ENCODE data around the gene ARPC1A. TPM values are rescaled to one million over a fixed set of nuclear protein-coding genes. Genes with fewer than 3 reads are reported as not detected.

Gene ARPC1A
- total RNA-seq, 4 donors from 2014 or later: 120 to 183 (median 147) TPM

GRCh38 chr7:99380032-99380822 is 54.5 kb downstream of the ARPC1A start:
- Histone ChIP-seq H3K4me3 (replicated peaks in 1 of 3) (no peak overlapping the region), H3K36me3 (peaks cover 3 to 5% of the 10 kb centered on the region in 2 donors), H3K4me1 (peaks cover 3 to 35% of the 10 kb centered on the region in 2 donors), H3K9me3 (no peaks in the 10 kb centered on the region), H3K27me3 (no peaks in the 10 kb centered on the region), H3K27ac (peak overlapping the region; percentile 19 to 74 (median 25))
- intact Hi-C loops (cut with DNase I): no loop called here
- 58 to 74% methylated on average over 8 to 12 of the region's 12 CpGs for WGBS, 2 donors
- no peak for TF ChIP-seq CTCF (IDR thresholded peaks at IDR 0.05)
- DNase-seq: no peak

DNA sequence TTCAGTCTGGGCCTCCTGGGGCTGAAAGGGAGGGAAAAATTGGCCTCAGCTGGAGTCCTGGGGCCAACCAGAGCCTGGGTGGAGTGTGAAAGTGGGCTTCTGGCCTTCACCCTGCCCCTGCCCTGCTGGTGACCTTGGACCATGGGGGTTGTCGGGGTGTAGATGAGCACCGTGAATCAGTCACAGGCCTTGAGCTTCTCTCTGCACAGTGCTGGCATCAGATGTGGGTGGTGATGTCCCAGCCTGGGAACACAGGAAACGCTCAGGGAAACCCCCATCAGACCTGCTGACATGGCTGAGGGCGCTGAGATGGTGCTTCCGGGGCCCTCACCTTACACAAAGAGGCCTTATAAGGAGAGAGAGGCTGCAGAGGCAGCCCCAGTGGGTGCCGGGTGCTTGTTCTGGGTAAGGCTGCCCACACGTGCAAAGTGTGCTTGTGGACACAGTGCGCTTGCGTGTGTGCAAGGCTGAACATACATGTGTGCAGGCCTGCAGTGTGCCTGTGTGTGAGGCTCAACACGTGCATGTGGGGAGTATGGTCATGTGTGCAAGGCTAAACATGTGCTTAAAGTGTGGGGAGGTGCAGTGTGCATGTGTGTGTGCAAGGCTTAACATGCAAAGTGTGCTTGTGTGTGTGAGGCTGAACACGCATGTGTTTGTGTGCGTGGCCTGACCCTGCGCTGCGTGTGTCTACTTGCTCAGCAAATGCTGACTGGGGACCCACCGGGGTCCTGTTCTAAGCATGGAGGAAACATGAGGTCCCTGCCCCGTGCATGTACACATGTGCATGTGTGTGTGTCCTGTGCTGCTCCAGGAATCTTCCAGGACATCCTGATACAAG is 55.3 kb downstream of the ARPC1A start:
- peak in 1 of 2 donors; percentile 27 for DNase-seq

GRCh38 chr7:99381664-99382075 is 56.0 kb downstream of the ARPC1A start:
- no peaks in the 10 kb centered on the region for H3K9me3 ChIP-seq
- no peaks in the 10 kb centered on the region for H3K27me3 ChIP-seq
- H3K4me1 ChIP-seq: peaks cover 0 to 27% of the 10 kb centered on the region in 2 donors
- H3K27ac ChIP-seq: no peak overlapping the region
- intact Hi-C loops (cut with DNase I): no loop called here
- WGBS, 2 donors: 90 to 100% methylated on average over 1 to 5 of the region's 7 CpGs
- no peak overlapping the region for H3K4me3 ChIP-seq (replicated peaks in 1 of 3)
- peaks cover 9 to 16% of the 10 kb centered on the region in 2 donors for H3K36me3 ChIP-seq
- TF ChIP-seq CTCF (IDR thresholded peaks at IDR 0.05) (no peak), POLR2A (IDR thresholded peaks at IDR 0.05) (no peak)
- DNase-seq: no peak

More for the DNA sequence above, 55.3 kb downstream of the ARPC1A start:
- intact Hi-C loops (cut with DNase I): no loop called here
- no peaks in the 10 kb centered on the region for H3K27me3 ChIP-seq
- WGBS, 2 donors: 78 to 93% methylated on average over 11 to 16 of the region's 16 CpGs
- no peak overlapping the region for H3K4me3 ChIP-seq (replicated peaks in 1 of 3)
- TF ChIP-seq POLR2A (IDR thresholded peaks at IDR 0.05) (no peak), CTCF (IDR thresholded peaks at IDR 0.05) (no peak)
- H3K27ac ChIP-seq: peak overlapping the region in 2 of 3 donors; percentile 25 to 74
- peaks cover 0 to 28% of the 10 kb centered on the region in 2 donors for H3K4me1 ChIP-seq
- no peaks in the 10 kb centered on the region for H3K9me3 ChIP-seq
- peaks cover 3 to 9% of the 10 kb centered on the region in 2 donors for H3K36me3 ChIP-seq

DNA sequence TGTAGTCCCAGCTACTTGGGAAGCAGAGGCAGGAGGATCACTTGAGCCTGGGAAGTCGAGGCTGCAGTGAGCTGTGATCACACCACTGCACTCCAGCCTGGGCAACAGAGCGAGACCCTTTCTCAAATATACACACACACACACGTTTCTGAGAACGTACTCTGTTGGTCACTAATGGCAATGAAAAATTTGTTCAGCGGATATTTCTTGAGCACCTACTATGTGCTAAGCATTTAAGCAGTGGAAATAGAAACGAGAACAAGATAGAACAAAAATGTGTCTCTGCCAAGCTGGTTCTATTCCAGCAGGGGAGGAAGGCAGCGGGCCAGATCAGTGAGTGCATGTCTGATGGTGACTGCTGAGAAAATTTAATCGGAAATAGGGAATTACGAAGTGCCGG is 57.5 kb downstream of the ARPC1A start:
- H3K4me1 ChIP-seq: peaks cover 0 to 27% of the 10 kb centered on the region in 2 donors
- H3K27me3 ChIP-seq: no peaks in the 10 kb centered on the region
- no peak for DNase-seq
- no peak overlapping the region for H3K27ac ChIP-seq
- H3K9me3 ChIP-seq: no peaks in the 10 kb centered on the region
- no peak overlapping the region for H3K4me3 ChIP-seq (replicated peaks in 1 of 3)
- no peak for TF ChIP-seq POLR2A (IDR thresholded peaks at IDR 0.05)
- no peak for TF ChIP-seq CTCF (IDR thresholded peaks at IDR 0.05)
- H3K36me3 ChIP-seq: peaks cover 18 to 21% of the 10 kb centered on the region in 2 donors
- intact Hi-C loops (cut with DNase I): no loop called here
- WGBS, 2 donors: 90 to 93% methylated on average over 10 of the region's 10 CpGs
